ENCODE measurements around the gene DUSP28. TPM values are rescaled to one million over a fixed set of nuclear protein-coding genes. Genes with fewer than 3 reads are reported as not detected.

DUSP28 gene
- total and polyA plus RNA-seq, 2 of the 13 experiments (the other 11 are each of a cell fraction or from before 2014, with no cell fraction given): 5.2 to 8.6 TPM

GRCh38 chr2:240604939-240605716 is 45.0 kb downstream of the DUSP28 start (continued):
- TF ChIP-seq ZBTB4 (CRISPR knock-in tag; IDR thresholded peaks at IDR 0.05; ENCODE audit: borderline replicate concordance) (no peak), ZBTB44 (CRISPR knock-in tag; IDR thresholded peaks at IDR 0.05) (no peak), ZBED4 (CRISPR knock-in tag; IDR thresholded peaks at IDR 0.05; ENCODE audit: borderline replicate concordance) (peak; percentile 44; the same call in 1 of the 2 replicates), KLF6 (CRISPR knock-in tag; IDR thresholded peaks at IDR 0.05) (peak; percentile 79; the same call in 1 of the 2 replicates), REPIN1 (CRISPR knock-in tag; IDR thresholded peaks at IDR 0.05; ENCODE audit: borderline replicate concordance, low read depth) (no peak), KAT7 (CRISPR knock-in tag; IDR thresholded peaks at IDR 0.05; ENCODE audit: borderline replicate concordance) (no peak), RARG (CRISPR knock-in tag; IDR thresholded peaks at IDR 0.05; ENCODE audit: low read depth) (peak; percentile 86; the same call in 1 of the 2 replicates), MTA1 (CRISPR knock-in tag; IDR thresholded peaks at IDR 0.05; ENCODE audit: borderline replicate concordance) (peak; percentile 58; the same call in 1 of the 2 replicates), ZC3H13 (CRISPR knock-in tag; IDR thresholded peaks at IDR 0.05) (peak; percentile 83; the same call in 1 of the 2 replicates), ARID3A (IDR thresholded peaks at IDR 0.05; ENCODE audit: low read depth, low read length) (no peak; the same call in 1 of the 2 replicates), MED1 (CRISPR knock-in tag; IDR thresholded peaks at IDR 0.05) (peak; percentile 73), GABPA (IDR thresholded peaks at IDR 0.05; ENCODE audit: low read depth, low read length) (no peak), GABPA (CRISPR knock-in tag; IDR thresholded peaks at IDR 0.05; ENCODE audit: low read depth) (peak; percentile 72), NRL (CRISPR knock-in tag; IDR thresholded peaks at IDR 0.05; ENCODE audit: borderline replicate concordance) (peak; percentile 55), PBX3 (CRISPR knock-in tag; IDR thresholded peaks at IDR 0.05; ENCODE audit: borderline replicate concordance) (no peak)
- TF ChIP-seq, protein P1, sequence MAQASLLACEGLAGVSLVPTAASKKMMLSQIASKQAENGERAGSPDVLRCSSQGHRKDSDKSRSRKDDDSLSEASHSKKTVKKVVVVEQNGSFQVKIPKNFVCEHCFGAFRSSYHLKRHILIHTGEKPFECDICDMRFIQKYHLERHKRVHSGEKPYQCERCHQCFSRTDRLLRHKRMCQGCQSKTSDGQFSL (CRISPR knock-in tag; IDR thresholded peaks at IDR 0.05): no peak
